Measurements from ENCODE around the gene FAM72C.
"Not testable (repeated sequence)": the region's sequence is repeated elsewhere in the genome, so short reads cannot be mapped to it uniquely, and the experiment has no call there.

GRCh38 chr1:143996020-143996419 lies 24.2 kb upstream of the FAM72C start:
- not testable (repeated sequence) for TF ChIP-seq ZNF384 (IDR thresholded peaks at IDR 0.05); SP1 (IDR thresholded peaks at IDR 0.05); SUZ12 (IDR thresholded peaks at IDR 0.05); TARDBP (IDR thresholded peaks at IDR 0.05); PKNOX1 (IDR thresholded peaks at IDR 0.05); BHLHE40 (IDR thresholded peaks at IDR 0.05; ENCODE audit: borderline replicate concordance); CTBP1 (IDR thresholded peaks at IDR 0.05; ENCODE audit: borderline replicate concordance); ELF4 (IDR thresholded peaks at IDR 0.05); L3MBTL2 (conservative IDR thresholded peaks at IDR 0.05); FOXK2 (IDR thresholded peaks at IDR 0.05); HDGF (IDR thresholded peaks at IDR 0.05; ENCODE audit: borderline replicate concordance); LEF1 (IDR thresholded peaks at IDR 0.05; ENCODE audit: borderline replicate concordance); FOXM1 (IDR thresholded peaks at IDR 0.05; ENCODE audit: borderline replicate concordance)
